ENCODE results near the gene CYP39A1.
"Not testable (repeated sequence)": the region's sequence is repeated elsewhere in the genome, so short reads cannot be mapped to it uniquely, and the experiment has no call there.

The CYP39A1 gene

DNA sequence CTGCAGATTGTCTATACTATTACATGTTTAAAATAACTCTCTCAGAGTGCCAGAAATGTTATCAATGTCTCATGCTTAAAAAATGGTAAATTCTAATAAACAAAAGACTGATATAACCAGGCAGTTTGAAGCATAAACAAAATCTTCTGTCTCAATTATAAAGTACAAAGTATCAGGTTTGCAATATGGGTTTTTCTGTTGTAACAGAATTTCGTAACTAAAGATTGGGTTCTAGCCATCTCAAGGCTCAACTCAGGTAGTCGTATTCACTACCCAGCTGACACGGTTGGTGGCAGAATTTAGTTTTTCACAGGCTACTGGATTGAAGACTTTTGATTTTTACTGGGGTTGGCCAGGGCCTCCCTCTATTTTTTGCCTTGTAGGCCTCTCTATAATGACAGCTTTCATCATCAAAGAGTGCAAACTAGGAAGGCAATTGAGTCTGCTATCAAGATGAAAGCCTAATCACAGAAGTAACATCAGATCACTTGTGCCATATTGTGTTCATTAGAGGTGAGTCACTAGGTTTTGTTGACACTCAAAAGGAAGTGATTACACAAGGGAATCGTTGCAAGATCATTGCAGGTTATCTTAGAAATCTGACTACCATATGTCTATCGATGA lies 3.6 kb downstream of the CYP39A1 start:
- no peak for DNase-seq (ENCODE audit: low read depth)

DNA sequence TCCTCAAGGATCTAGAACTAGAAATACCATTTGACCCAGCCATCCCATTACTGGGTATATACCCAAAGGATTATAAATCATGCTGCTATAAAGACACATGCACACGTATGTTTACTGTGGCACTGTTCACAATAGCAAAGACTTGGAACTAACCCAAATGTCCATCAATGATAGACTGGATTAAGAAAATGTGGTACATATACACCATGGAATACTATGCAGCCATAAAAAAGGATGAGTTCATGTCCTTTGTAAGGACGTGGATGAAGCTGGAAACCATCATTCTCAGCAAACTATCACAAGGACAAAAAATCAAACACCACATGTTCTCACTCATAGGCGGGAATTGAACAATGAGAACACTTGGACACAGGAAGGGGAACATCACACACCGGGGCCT lies 4.5 kb downstream of the CYP39A1 start:
- not testable (repeated sequence) for DNase-seq (ENCODE audit: low read depth)

DNA sequence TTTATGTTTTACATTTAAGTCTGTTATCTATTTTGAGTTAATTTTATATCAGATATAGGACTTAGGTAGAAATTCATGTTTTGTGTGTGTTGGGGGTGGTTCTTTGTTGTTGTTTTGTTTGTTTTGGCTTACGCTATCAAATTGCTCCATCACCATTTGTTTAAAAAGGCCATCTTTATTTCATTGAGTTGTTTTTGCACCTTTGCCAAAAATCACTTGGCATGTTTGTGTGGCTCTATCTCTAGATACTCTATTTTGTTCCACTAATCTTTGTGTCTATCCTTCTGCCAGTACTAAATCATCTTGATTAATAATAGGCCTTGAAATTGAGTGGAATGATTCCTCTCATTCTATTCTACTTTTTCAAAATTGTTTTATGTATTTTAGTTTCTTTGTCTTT lies 7.4 kb downstream of the CYP39A1 start:
- DNase-seq (ENCODE audit: low read depth), result no peak

DNA sequence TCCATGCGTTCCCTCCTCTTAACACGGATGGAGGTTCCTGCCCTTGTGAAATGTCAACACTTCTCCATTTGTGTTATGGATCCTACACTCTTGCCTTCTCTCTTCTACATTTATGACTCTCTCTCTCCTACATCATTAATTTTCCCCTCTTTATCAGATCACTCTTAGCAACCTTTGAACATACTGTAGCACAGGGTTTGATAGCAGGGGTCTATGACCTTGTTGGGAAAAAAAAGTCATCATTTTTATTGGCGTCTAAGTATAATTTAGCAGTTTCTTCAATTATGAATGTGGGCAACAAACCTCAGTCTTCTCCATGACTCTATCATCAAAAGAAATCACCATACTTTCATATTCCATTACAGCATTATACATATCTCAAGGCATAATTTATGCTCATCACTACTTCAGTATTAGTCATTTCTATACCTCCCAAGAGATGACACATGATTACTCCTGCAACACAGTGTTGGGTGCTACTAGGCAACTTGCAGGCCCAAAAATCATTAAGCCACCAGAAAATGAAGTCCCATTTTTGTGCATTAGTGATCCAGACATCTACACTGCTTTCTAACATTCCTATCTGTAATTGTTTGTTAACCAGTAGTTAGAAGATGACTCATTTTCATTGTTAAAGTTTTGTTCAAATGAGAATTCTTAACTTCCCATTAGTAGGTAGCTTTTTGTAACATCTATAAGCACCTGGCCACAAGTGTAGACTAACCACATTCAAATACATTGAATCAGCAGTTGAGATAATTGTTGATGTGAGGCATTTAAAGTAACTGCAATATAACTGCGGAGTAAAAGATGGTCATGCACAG lies 9.5 kb downstream of the CYP39A1 start:
- no peak for DNase-seq (ENCODE audit: low read depth)

DNA sequence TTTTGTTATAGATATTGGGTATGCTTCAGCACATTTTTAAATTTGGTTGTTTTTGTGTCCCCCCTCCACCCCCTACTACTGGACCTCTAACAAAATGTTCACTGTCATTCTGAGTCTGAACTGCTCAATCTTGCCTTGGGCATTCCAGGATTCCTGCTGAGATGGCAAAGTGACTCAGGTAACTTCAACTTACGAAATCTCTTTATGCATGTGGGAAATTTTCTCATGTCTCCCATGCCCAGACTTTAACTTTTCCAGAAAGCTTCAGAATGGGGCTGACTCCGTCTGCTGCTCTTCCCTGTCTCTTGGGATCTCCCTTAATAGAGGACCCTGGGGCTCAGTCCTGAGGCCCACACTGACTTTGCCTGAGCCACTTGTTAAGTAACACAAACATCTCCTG lies 14.0 kb downstream of the CYP39A1 start:
- no peak for DNase-seq (ENCODE audit: low read depth)

DNA sequence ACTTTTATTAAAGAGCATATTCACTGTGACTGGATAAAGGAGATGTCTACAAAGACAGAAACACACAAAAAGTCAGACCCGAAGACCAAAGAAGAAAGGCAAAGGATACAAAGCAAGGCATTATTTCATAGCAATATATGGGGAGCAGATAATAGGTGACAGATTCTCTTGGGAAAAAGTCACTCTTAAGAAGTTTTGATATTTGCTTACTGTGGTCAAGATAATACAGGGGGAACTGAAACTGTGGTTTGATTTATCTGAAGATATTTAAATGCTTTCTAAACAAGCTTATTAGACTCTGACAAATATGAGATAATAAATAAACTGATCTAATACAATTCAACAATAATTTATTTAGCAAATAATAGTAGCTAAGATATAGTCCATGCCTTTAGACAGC lies 14.7 kb downstream of the CYP39A1 start:
- no peak for DNase-seq (ENCODE audit: low read depth)

DNA sequence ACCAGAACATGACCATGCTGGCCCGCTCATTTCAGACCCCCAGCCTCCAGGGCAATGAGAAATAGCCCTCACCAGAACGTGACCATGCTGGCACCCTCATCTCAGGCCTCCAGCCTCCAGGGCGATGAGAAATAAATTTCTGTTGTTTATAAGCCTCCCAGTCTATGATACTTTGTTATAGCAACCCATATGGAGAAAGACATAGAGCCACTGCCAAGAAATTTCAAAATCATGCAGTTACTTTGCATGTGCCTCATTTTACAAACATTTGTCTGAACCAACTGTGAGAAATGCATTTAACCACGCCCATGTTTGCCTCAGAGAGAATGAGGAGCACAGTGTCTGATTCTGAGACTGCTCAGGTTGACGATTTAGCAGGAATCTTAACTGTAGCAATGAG lies 15.5 kb downstream of the CYP39A1 start:
- DNase-seq (ENCODE audit: low read depth), result no peak

DNA sequence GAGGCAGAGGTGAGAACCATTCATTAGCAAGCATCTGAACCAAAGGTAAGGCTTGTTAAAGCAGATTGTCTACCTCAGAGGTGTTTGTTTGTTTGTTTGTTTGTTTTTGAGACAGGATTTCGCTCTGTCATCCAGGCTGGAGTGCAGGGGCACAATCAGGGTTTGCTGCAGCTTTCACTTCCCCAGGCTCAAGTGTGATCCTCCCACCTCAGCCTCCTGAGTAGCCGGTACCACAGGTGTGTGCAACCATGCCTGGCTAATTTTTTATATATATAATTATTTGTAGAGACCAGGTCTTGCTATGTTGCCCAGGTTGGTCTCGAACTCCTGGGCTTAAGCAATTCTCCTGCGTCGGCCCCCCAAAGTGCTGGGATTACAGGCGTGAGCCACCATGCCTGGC lies 17.2 kb downstream of the CYP39A1 start:
- no peak for DNase-seq (ENCODE audit: low read depth)

DNA sequence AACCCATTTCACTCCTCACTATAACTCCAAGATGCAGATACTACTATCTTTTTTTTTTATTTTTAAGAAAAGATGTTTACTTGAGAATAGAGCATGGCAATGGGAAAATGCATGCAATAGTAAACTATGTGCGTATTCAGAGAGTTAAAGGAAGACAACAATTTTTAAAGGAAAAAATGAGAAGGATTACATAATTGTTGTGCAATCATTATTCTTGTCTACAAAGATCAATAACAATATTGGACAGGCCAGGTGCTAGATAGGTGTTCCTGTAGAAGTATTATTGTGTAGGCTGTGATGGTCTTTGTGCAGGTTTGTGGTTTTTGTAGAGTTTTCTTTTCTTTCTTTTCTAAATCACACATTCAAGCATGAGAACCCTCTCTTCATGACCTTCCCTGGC lies 20.6 kb downstream of the CYP39A1 start:
- no peak for DNase-seq (ENCODE audit: low read depth)

DNA sequence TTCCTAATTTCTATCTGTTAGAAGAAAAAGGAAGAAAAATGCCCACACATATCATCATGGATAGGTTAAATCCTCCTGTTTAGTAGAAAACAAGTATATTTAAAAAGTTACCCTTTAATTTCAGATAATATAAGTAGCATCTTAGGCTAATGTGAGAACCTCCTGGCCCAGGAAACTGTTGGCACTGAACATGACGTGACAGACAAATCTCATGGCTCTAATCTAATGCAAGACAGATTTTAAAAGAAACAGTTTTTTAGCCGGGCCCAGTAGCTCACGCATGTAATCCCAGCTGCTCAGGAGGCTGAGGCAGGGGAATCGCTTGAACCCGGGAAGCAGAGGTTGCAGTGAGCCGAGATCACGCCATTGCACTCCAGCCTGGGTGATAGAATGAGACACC lies 22.9 kb downstream of the CYP39A1 start:
- DNase-seq (ENCODE audit: low read depth), result no peak

DNA sequence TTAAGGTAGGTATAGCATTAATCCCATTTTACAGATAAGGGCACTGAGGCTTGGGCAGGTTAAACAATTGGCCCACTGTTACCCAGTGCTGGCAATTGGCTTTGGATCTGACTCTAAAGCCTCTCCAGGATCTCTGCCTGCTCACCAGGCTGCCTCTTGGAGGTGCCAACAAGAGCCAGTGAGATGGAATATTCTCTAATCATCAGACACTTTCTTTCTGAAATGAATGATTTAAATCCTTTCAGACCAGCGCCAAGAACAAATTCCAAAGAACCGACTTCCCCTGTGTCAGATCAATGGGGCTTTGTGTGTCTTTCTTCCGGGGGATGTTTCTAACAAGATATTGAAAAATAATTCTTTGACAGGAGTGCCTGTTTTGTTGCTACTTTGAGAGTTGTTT lies 23.6 kb downstream of the CYP39A1 start:
- no peak for DNase-seq (ENCODE audit: low read depth)

DNA sequence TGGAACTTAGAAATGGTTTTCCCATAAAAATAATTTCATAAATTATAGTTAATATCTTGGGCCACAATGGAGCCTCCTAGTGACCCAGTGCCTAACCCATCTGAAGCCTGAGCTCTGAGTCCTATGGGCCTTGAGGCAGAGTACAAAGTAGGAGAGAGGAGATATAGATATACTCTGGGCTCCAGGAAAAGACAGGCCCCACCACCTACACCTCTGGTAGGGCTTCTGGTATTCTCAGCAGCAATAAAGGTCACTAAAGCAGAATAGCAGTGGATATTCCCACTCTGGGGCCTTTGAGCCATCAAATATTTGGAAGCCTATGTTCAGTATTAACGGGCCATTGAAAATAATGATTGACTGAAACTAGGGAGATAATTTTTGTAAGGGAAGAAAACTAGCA lies 24.1 kb downstream of the CYP39A1 start:
- no peak for DNase-seq (ENCODE audit: low read depth)

DNA sequence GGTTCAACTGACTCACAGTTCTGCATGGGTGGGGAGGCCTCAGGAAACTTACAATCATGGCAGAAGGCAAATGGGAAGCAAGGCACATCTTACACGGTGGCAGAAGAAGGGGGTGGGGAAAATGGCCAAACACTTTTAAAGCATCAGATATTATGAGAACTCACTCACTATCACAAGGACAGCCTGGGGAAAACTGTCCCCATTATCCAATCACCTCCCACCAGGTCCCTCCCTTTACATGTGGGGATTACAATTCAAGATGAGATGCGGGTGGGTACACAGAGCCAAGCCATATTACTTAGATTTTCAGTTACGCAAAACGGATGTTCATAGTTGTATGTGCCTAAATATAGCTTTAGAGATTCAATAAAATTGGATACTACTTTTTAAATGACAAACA lies 25.6 kb downstream of the CYP39A1 start:
- no peak for DNase-seq (ENCODE audit: low read depth)

DNA sequence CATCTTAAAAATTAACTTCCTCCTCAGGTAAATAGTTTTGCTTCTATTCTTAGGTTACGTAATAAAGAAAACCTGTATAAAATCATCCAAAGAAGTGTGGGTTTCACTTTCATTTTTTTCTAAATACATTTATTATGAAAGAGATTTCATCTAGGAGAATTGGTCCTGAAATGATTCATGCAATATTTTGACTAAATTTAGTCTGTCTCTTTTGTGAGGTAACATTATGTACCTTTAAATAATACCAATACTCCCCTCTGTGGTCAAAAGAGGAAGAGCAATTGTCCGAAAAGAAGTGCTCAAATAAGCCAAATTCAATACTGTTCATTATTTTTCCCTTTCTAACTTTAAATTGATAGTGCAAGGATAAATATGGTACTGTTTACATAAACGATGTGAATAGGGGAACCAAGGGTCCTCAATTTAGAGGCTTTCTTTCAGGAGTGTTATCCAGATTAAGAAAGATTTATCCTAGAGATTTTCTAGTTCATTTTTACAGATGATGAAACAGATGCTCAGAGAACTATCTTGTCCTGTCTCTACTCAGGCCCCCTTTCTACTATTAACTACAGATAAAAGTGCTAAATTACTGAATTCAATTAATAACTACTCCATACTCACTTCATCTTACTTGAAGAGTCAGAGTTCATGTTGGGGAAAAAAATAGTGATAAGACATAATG lies 26.2 kb downstream of the CYP39A1 start:
- DNase-seq (ENCODE audit: low read depth), result no peak

DNA sequence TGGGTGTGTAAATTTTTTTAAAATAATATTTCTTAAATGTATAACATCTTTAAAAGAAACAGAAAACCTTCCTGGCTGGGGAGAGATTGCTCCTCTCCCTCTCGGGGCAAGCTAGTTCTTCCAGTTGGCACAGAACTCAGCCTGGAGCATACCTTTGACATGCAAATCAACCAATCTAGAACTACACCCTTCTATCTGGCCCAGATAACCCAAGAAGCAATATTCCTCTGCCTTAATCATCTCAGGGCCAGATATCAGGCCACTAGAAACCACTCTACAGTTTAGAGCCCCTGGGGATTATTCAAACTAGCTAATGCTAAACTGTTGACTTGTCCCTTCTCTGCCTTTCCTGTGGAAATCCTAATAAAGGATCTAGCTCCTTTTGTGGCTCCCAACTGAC lies 33.9 kb downstream of the CYP39A1 start:
- no peak for DNase-seq (ENCODE audit: low read depth)

DNA sequence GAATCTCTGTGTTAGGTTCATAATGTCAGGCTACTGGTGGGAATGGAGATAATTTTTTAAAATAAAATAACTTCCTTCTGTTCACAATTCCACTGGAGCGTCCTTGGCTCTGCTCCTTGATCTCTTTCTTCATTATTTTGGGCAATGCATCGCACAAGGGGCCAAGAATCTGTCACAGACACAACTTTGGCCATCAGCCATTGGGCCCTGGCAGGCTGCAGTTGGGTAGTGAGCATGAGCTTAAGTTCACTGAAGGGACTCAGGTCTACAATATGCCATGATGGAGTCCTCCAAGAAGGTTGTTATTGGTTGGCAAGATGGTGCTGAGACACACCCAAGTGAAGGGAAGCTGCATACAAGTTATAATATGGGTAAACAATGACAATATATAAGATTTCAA lies 40.0 kb downstream of the CYP39A1 start:
- DNase-seq (ENCODE audit: low read depth), result no peak

DNA sequence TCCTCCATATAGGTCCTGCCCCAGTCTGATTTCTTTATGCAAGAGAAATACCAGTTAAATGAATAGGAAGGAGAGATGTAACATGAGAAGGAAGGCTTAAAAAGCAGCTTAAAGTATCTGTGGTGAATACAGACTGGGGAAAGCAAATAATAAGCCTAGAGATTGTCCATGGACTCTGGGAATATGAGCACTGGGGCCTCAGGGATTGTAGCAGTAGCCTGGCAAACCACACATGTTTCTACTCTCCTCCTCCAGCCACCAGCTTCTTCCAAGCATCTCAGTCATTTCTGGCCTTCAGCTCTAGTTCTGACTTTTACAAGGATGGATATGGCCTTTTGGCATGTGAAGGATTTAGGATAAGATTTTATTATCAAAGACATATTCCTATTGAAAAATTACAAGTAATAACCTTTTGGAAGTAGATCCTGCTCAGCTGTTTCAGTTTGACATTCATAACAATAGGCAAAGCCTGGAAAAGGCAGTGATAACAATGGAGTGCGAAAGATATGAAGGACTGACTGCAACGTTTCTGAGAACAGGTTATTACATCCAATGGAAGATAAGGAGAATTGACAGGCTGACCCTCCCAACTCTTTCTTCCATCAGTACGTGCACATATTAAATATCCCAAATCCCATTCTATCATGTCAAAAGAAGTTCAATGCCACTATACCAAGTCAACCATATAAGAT lies 41.6 kb downstream of the CYP39A1 start:
- DNase-seq (ENCODE audit: low read depth), result no peak

DNA sequence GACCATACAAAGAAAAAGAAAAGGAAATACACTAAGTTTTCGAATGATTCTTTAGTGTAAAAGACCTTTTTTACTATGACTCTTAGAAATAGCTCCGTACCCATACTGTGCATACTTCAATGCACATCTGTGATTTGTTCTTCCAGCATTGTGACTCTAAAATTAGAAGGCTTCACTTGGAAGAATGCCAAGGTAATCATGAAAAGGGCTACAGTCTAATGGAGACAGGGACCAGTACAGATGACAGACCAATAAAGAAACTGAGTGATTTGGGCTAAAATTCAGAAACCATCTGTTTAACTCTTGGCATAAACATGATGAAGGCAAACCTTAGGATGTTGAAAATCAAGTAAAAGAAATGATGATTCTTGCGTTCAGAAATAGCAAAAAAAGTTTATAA lies 46.3 kb downstream of the CYP39A1 start:
- no peak for DNase-seq (ENCODE audit: low read depth)

DNA sequence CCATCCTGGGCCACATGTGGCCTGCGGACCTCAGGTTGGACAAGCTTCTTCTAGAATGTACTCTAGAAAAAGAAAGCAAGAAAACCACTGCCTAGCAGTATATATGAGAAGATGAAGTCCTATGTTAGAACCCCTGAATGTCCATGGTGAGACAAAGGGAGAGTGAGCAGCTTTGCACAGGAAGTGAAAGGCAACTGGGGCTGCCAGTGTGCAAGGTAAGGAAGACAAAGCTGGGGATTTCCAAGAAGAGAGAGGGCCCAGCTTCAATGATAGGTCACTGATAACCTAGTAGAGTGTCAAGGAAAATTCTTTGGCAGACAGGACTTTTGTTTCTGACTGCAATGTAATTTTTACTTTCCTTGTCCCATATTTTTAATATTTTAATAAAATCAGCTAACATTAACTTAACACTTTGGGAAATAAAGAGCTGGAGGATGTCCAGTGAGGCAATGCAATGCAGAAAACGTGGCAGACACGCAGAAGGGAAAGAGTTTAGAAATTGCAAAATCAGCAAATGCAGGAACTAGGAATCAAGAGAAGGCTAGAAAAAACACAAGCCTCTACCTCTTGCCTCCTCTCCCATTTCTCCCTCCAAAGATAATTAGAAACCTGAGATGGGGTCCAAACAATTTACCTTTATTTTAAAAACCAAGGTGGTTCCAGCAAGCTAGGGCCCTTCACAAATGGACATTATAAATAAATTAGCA lies 47.4 kb downstream of the CYP39A1 start:
- DNase-seq (ENCODE audit: low read depth), result no peak

DNA sequence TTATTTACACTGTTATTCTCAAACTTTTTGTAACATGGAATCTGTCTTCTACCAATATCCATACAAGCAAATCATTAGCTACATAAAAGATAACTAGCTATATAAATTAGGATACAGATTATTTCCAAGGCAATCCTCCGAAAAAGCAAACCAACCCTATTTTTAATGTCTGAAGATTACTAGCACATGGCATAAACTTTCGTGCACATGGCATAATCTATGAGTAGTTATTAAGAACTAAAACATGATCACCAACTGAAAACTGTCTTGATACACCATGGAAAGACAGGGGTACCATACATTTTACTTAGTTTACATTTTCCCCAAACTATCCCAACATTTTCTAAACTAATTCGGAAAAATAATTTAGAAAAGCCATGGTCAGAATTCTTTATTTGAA lies 54.4 kb downstream of the CYP39A1 start:
- DNase-seq (ENCODE audit: low read depth), result no peak

DNA sequence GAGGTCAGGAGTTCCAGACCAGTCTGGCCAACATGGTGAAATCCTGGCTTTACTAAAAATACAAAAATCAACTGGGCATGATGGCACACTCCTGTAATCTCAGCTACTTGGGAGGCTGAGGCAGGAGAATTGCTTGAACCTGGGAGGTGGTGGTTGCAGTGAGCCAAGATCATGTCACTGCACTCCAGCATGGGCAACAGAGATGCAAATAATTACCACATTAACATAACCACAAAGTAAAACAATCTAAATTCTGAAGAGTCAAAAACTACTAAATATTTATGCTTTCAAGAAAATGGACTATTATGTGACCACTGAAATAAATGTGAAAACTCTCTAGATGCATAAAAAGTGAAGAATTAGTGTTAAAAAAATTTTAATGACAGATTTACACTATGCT lies 59.9 kb downstream of the CYP39A1 start:
- DNase-seq (ENCODE audit: low read depth), result no peak

DNA sequence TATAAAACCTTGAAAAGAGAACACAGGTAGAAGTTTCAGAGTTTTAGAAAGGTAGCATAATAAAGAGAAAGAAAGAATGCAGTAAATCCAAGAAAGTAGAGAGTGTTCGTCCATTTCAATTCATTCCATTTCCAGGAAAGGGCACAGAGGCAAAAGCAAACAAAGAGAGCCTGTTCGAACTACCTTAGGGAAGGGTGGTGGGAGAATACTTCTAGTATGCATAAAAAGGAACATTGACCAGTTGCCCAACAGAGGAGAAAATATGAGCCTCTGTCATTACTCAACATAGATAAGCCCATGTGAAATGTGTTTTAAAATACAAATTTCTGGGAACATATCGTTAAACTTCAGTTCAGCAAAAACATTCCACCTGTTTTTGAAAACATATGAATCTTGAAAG lies 60.6 kb downstream of the CYP39A1 start:
- no peak for DNase-seq (ENCODE audit: low read depth)
